SK-N-SH (cell line): ENCODE measurements around the gene RNF121. TPM values are rescaled to one million over a fixed set of nuclear protein-coding genes. Genes with fewer than 3 reads are reported as not detected.
A peak's percentile ranks its signal among the peaks of the same experiment; 100 is the strongest.

Experiments used
- CTCF ChIA-PET: fragments of 300-600, 350-600 bp; formaldehyde crosslinking; extraction: SDS; loops from one replicate; lab custom pipeline; 2021; lab: Yijun Ruan, JAX
- POLR2A ChIA-PET: fragments of 350-600 bp; sonication (Branson Sonifier 250); formaldehyde crosslinking; extraction: SDS; loops from one replicate; lab custom pipeline; 2020; ENCODE audit warnings: antibody characterized with exemption, inconsistent platforms; lab: Yijun Ruan, JAX
- DNase-seq: peaks from one replicate; pipeline ENCODE4 v3.0.0; 2012
- H2AFZ ChIP-seq: fragments of 200-600 bp; sonication (generic); 2 replicates; pipeline ENCODE4 v1.8.1; 2016; ENCODE audit warnings: antibody characterized with exemption, mild to moderate bottlenecking, low read depth
- H3F3A ChIP-seq: fragments of 200-600 bp; sonication (generic); replicated peaks from 2 replicates; pipeline ENCODE3; 2016; ENCODE audit warnings: antibody characterized with exemption, mild to moderate bottlenecking; ENCODE audit not compliant: insufficient read depth
- H3K27ac ChIP-seq, 2 experiments: fragments of 200-500 bp in 1 of 2; fragments of 200-600 bp in 1 of 2; sonication (Bioruptor generic) in 1 of 2; sonication (generic), shearing (Covaris generic) in 1 of 2; 2 replicates each; pipeline versions ENCODE4 v1.5.1 to v1.6.1; 2014 to 2016; ENCODE audit warnings: low read depth in 2 of 2, inconsistent platforms in 1 of 2, low read length in 1 of 2, mild to moderate bottlenecking in 1 of 2, mixed read lengths in 1 of 2
- H3K27me3 ChIP-seq: fragments of 200-600 bp; sonication (generic), shearing (Covaris generic); 2 replicates; pipeline ENCODE4 v1.6.1; 2016; ENCODE audit warnings: mixed run types; ENCODE audit not compliant: insufficient read depth
- H3K36me3 ChIP-seq, 2 experiments: fragments of 200-500 bp in 1 of 2; fragments of 200-600 bp in 1 of 2; sonication (Bioruptor generic) in 1 of 2; sonication (generic) in 1 of 2; replicated peaks in 1 of 2; 2 replicates each; pipeline versions ENCODE3 to v1.5.1; 2014 to 2016; ENCODE audit warnings: low read length in 1 of 2, mild to moderate bottlenecking in 1 of 2; ENCODE audit not compliant: insufficient read depth in 2 of 2, control insufficient read depth in 1 of 2
- H3K4me1 ChIP-seq, 2 experiments: fragments of 200-500 bp in 1 of 2; fragments of 200-600 bp in 1 of 2; sonication (Bioruptor generic) in 1 of 2; sonication (generic), shearing (Covaris generic) in 1 of 2; 2 replicates each; pipeline versions ENCODE4 v1.5.1 to v1.6.1; 2014 to 2016; ENCODE audit warnings: low read depth in 1 of 2, low read length in 1 of 2, mixed run types in 1 of 2; ENCODE audit not compliant: insufficient read depth in 2 of 2, control insufficient read depth in 1 of 2
- H3K4me2 ChIP-seq: fragments of 200-600 bp; sonication (generic), shearing (Covaris generic); 2 replicates; pipeline ENCODE4 v1.6.1; 2017; ENCODE audit warnings: mixed run types
- H3K4me3 ChIP-seq, 2 experiments: fragments of 200-500 bp in 1 of 2; fragments of 200-600 bp in 1 of 2; sonication (Bioruptor generic) in 1 of 2; sonication (generic), shearing (Covaris generic) in 1 of 2; 2 replicates each; pipeline versions ENCODE4 v1.5.1 to v1.8.1; 2014 to 2016; ENCODE audit warnings: low read depth in 2 of 2, inconsistent platforms in 1 of 2, low read length in 1 of 2, mild to moderate bottlenecking in 1 of 2, mixed read lengths in 1 of 2, moderate library complexity in 1 of 2
- H3K79me2 ChIP-seq: fragments of 200-600 bp; sonication (generic); 2 replicates; pipeline ENCODE4 v1.8.1; 2017; ENCODE audit warnings: mild to moderate bottlenecking; ENCODE audit not compliant: insufficient read depth
- H3K9ac ChIP-seq: fragments of 200-600 bp; sonication (generic); 2 replicates; pipeline ENCODE4 v1.6.1; 2017; ENCODE audit warnings: mixed run types
- H3K9me2 ChIP-seq: fragments of 200-600 bp; sonication (generic); 2 replicates; pipeline ENCODE4 v1.6.1; 2017; ENCODE audit warnings: mixed run types
- H3K9me3 ChIP-seq: fragments of 200-600 bp; sonication (generic); 2 replicates; pipeline ENCODE4 v1.6.1; 2017; ENCODE audit warnings: mixed run types, mild to moderate bottlenecking, moderate library complexity
- H4K20me1 ChIP-seq: fragments of 200-600 bp; sonication (generic); 2 replicates; pipeline ENCODE4 v1.6.1; 2017; ENCODE audit warnings: mild to moderate bottlenecking, mixed run types; ENCODE audit not compliant: insufficient read depth
- CHD2 ChIP-seq: fragments of 150-350 bp; IDR thresholded peaks from 2 replicates; pipeline ENCODE4 v1.6.1; 2018; ENCODE audit warnings: low read length; ENCODE audit not compliant: partially characterized antibody
- CTCF ChIP-seq: fragments of 200-600 bp; sonication (generic); IDR thresholded peaks from 2 replicates; pipeline ENCODE4 v1.6.1; 2017; ENCODE audit warnings: antibody characterized with exemption, mild to moderate bottlenecking, moderate library complexity
- EP300 ChIP-seq, 2 experiments: IDR thresholded peaks; 2 replicates each; pipeline versions ENCODE4 v1.4.0 to v1.6.1; 2012; ENCODE audit warnings: borderline replicate concordance in 1 of 2, low read depth in 1 of 2, low read length in 1 of 2
- EZH2phosphoT487 ChIP-seq: fragments of 200-600 bp; sonication (generic); IDR thresholded peaks from 2 replicates; pipeline ENCODE4 v1.6.1; 2017; ENCODE audit warnings: low read depth, mixed run types, mild to moderate bottlenecking, antibody characterized with exemption, moderate library complexity, borderline replicate concordance
- FOSL2 ChIP-seq: IDR thresholded peaks from 2 replicates; pipeline ENCODE4 v1.4.0; 2012; ENCODE audit warnings: low read depth, mild to moderate bottlenecking, moderate library complexity, borderline replicate concordance
- FOXJ3 ChIP-seq: sonication (generic); formaldehyde crosslinking; IDR thresholded peaks from 2 replicates; pipeline ENCODE4 v1.5.1; 2020; ENCODE audit warnings: mild to moderate bottlenecking, missing genetic modification reagents
- GATA2 ChIP-seq: sonication (generic); formaldehyde crosslinking; IDR thresholded peaks from 2 replicates; pipeline ENCODE4 v1.5.0; 2020; ENCODE audit warnings: mild to moderate bottlenecking, missing genetic modification reagents
- NFIC ChIP-seq: IDR thresholded peaks from 2 replicates; pipeline ENCODE4 v1.4.0; 2012; ENCODE audit warnings: borderline replicate concordance
- POLR2AphosphoS5 ChIP-seq: IDR thresholded peaks from 2 replicates; pipeline ENCODE4 v1.6.1; 2012; ENCODE audit warnings: low read depth, low read length
- RAD21 ChIP-seq: IDR thresholded peaks from 2 replicates; pipeline ENCODE4 v1.6.1; 2012; ENCODE audit warnings: mild to moderate bottlenecking, low read length
- RFX5 ChIP-seq: IDR thresholded peaks from 2 replicates; pipeline ENCODE4 v1.6.1; 2012; ENCODE audit warnings: mild to moderate bottlenecking, improper control_type of control experiment, low read length
- RXRA ChIP-seq: IDR thresholded peaks from 2 replicates; pipeline ENCODE4 v1.4.0; 2012; ENCODE audit warnings: low read depth, mild to moderate bottlenecking, borderline replicate concordance
- SIN3A ChIP-seq: IDR thresholded peaks from 2 replicates; pipeline ENCODE4 v1.6.1; 2012; ENCODE audit warnings: low read depth, mild to moderate bottlenecking, low read length, moderate library complexity, borderline replicate concordance
- SMC3 ChIP-seq: IDR thresholded peaks from 2 replicates; pipeline ENCODE4 v1.6.1; 2012; ENCODE audit warnings: low read depth, low read length, improper control_type of control experiment
- TAF1 ChIP-seq: IDR thresholded peaks from 2 replicates; pipeline ENCODE4 v1.6.1; 2012; ENCODE audit warnings: low read depth, mild to moderate bottlenecking, low read length, moderate library complexity, borderline replicate concordance
- TCF12 ChIP-seq: IDR thresholded peaks from 2 replicates; pipeline ENCODE4 v1.4.0; 2012
- TEAD4 ChIP-seq: IDR thresholded peaks from 2 replicates; pipeline ENCODE4 v1.4.0; 2012; ENCODE audit warnings: mild to moderate bottlenecking, borderline replicate concordance; ENCODE audit not compliant: insufficient read depth
- ZBTB33 ChIP-seq: IDR thresholded peaks from 2 replicates; pipeline ENCODE4 v1.4.0; 2012; ENCODE audit warnings: low read depth, borderline replicate concordance
- WGBS: methylation state at CpG from one replicate; pipeline ENCODE4 v1.1.6; 2017; ENCODE audit warnings: low lambda C conversion rate; 5-methylcytosine and 5-hydroxymethylcytosine counted together
- polyA plus RNA-seq, 3 experiments: library from polyadenylated mRNA; depleted of rRNA; stranded (reverse); fragments of >200 nt; gene quantifications; 2 replicates each; pipeline ENCODE4 v1.2.3, GENCODE V29; 2012

Gene RNF121
- polyA plus RNA-seq, 1 of the 3 experiments (the other 2 are of a cell fraction) = 49.5 TPM

- TF ChIP-seq GATA2 (CRISPR knock-in tag) = no peak
- TF ChIP-seq TAF1 = no peak
- no peak for TF ChIP-seq ZBTB33
- TF ChIP-seq TCF12 = peak; percentile 76; the same call in 1 of the 2 replicates
Measured at GRCh38 chr11:71913756-71914526, 14.9 kb upstream of the RNF121 start (continued).

- peaks cover 14% of the 10 kb centered on the region for H3F3A ChIP-seq
- DNase-seq = no peak
- H3K36me3 ChIP-seq = peaks cover 6 to 7% of the 10 kb centered on the region in 2 experiments
- peaks cover 4% of the 10 kb centered on the region; the same call in 1 of the 2 replicates for H4K20me1 ChIP-seq
- H3K79me2 ChIP-seq = no peaks in the 10 kb centered on the region
- H3K27ac ChIP-seq = peak overlapping the region; percentile 5 to 79; a peak in 3 of 4 replicates
- POLR2A ChIA-PET = interaction anchor here (0.7 kb wide), 1 partner anchor 19 kb away, joined by 3 read pairs; no protein-coding TSS in a partner anchor
- TF ChIP-seq GATA2 (CRISPR knock-in tag) (no peak), CHD2 (no peak), FOXJ3 (CRISPR knock-in tag) (no peak), FOSL2 (no peak), EZH2phosphoT487 (no peak), NFIC (no peak), POLR2AphosphoS5 (no peak), SIN3A (no peak)
- no peaks in the 10 kb centered on the region for H3K9me3 ChIP-seq
- no peaks in the 10 kb centered on the region; a peak in 1 of 4 replicates for H3K4me1 ChIP-seq
- H3K4me2 ChIP-seq = peak overlapping the region; percentile 6; the same call in 1 of the 2 replicates
- no peaks in the 10 kb centered on the region for H3K9me2 ChIP-seq
- H2AFZ ChIP-seq = no peak overlapping the region
- CTCF ChIA-PET = no interaction called here
- WGBS = 97% methylated on average over 7 of the region's 7 CpGs
- no peaks in the 10 kb centered on the region for H3K27me3 ChIP-seq
- H3K9ac ChIP-seq = no peak overlapping the region
- H3K4me3 ChIP-seq = no peak overlapping the region
Measured at GRCh38 chr11:71914617-71915189, 14.1 kb upstream of the RNF121 start.

- Histone ChIP-seq H3K27me3 (no peaks in the 10 kb centered on the region), H3K9me3 (no peaks in the 10 kb centered on the region), H3K9ac (no peak overlapping the region), H4K20me1 (peaks cover 4% of the 10 kb centered on the region; the same call in 1 of the 2 replicates), H3K4me2 (no peak overlapping the region), H3K4me3 (no peak overlapping the region), H3K36me3 (peaks cover 4 to 9% of the 10 kb centered on the region in 2 experiments), H2AFZ (no peak overlapping the region), H3K4me1 (no peaks in the 10 kb centered on the region; a peak in 1 of 4 replicates), H3F3A (peaks cover 14% of the 10 kb centered on the region), H3K27ac (no peak overlapping the region), H3K9me2 (no peaks in the 10 kb centered on the region), H3K79me2 (no peaks in the 10 kb centered on the region)
- POLR2A ChIA-PET = no interaction called here
- CTCF ChIA-PET = no interaction called here
- DNase-seq = no peak
- 89% methylated on average over 9 of the region's 9 CpGs for WGBS
- TF ChIP-seq RAD21 (no peak), TAF1 (no peak), SMC3 (no peak), CTCF (no peak), RXRA (no peak), RFX5 (no peak), POLR2AphosphoS5 (no peak), EP300 (IDR thresholded peaks at IDR 0.05; ENCODE audit: borderline replicate concordance in 1 of 2, low read depth in 1 of 2, low read length in 1 of 2) (no peak), TEAD4 (no peak)
Measured at GRCh38 chr11:71917646-71918140, 11.2 kb upstream of the RNF121 start.
